ENCODE measurements around the gene TTR. TPM values are rescaled to one million over a fixed set of nuclear protein-coding genes. Genes with fewer than 3 reads are reported as not detected.
A peak's percentile ranks its signal among the peaks of the same experiment; 100 is the strongest.

Gene TTR
- not detected for total RNA-seq

- DNase-seq (no peak), ATAC-seq (no peak)
- POLR2A ChIA-PET: no interaction called here
- intact Hi-C loops (cut with DNase I, micrococcal nuclease): no loop called here
- H3K36me3 Mint-ChIP-seq (ENCODE audit: low read depth): no peaks in the 10 kb centered on the region
- no peaks in the 10 kb centered on the region for H3K4me1 Mint-ChIP-seq
- H3K27me3 Mint-ChIP-seq: no peaks in the 10 kb centered on the region
- no peak within 1 kb of the TSS for H3K27ac Mint-ChIP-seq
- CTCF ChIA-PET: interaction anchor here (1.4 kb wide), 1 partner anchor 133 kb away, joined by 3 read pairs; no protein-coding TSS in a partner anchor
- no peak within 1 kb of the TSS for H3K4me3 Mint-ChIP-seq
- no peaks in the 10 kb centered on the region for H3K9me3 Mint-ChIP-seq (ENCODE audit: low read depth)
These were observed at the start of gene TTR for GRCh38 chr18:31591628-31592027. TSS of gene TTR (plus strand) at chr18:31591877. CDS start at chr18:31591903, 26 bp downstream.

DNA sequence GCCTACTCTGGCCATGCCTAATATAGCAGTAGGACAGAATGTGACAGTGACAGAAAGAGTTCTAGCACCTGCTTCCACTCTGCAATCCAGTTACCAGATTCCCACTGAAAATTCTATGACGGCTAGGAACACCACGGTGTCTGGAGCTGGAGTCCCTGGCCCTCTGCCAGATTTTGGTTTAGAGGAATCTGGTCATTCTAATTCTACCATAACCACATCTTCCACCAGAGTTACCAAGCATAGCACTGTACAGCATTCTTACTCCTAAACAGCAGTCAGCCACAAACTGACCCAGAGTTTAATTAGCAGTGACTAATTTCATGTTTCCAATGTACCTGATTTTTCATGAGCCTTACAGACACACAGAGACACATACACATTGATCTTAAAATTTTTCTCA is 45.2 kb upstream of the TTR start:
- Mint-ChIP-seq H3K9me3 (ENCODE audit: low read depth) (no peaks in the 10 kb centered on the region), H3K4me3 (no peak overlapping the region), H3K36me3 (ENCODE audit: low read depth) (no peaks in the 10 kb centered on the region), H3K27me3 (no peaks in the 10 kb centered on the region), H3K4me1 (no peaks in the 10 kb centered on the region), H3K27ac (no peak overlapping the region)
- DNase-seq (no peak), ATAC-seq (no peak)
- ChIA-PET POLR2A (no interaction called here), CTCF (interaction anchor here (0.8 to 1.4 kb wide), 2 partner anchors 9 to 142 kb away, joined by 4 read pairs; no protein-coding TSS in a partner anchor)
- intact Hi-C loops (cut with DNase I, micrococcal nuclease): loop anchor here in 1 of 2 experiments (5.0 kb wide), 1 partner anchor 119 kb away; no protein-coding TSS in a partner anchor

DNA sequence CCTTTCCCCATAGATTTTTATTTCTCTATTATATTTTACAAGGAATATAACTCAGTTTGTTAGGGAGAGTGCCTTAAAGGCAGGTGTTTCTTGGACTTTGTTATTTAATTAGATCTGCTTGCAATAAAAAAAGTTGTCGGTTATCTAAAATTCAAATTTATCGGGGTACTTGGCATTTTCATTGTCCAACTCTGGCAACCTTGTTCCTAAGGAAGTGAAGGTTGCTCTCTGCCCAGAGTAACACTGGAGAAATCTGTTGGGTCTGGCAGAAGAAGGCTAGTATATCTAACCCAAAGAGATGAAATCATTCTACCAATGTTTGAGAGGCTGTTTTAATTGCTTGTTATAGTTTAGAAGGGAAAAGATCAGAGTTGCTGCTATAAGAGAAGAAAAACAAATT is 42.8 kb upstream of the TTR start:
- ChIA-PET POLR2A (no interaction called here), CTCF (interaction anchor here (1.0 to 1.2 kb wide), 2 partner anchors 174 to 176 kb away, joined by 3 to 7 read pairs; no protein-coding TSS in a partner anchor)
- Mint-ChIP-seq H3K4me1 (no peaks in the 10 kb centered on the region), H3K27me3 (no peaks in the 10 kb centered on the region), H3K4me3 (no peak overlapping the region), H3K36me3 (ENCODE audit: low read depth) (no peaks in the 10 kb centered on the region), H3K27ac (no peak overlapping the region), H3K9me3 (ENCODE audit: low read depth) (no peaks in the 10 kb centered on the region)
- DNase-seq (no peak), ATAC-seq (no peak)
- intact Hi-C loops (cut with DNase I, micrococcal nuclease): loop anchor here in 1 of 2 experiments (5.0 kb wide), 1 partner anchor 122 kb away; no protein-coding TSS in a partner anchor

DNA sequence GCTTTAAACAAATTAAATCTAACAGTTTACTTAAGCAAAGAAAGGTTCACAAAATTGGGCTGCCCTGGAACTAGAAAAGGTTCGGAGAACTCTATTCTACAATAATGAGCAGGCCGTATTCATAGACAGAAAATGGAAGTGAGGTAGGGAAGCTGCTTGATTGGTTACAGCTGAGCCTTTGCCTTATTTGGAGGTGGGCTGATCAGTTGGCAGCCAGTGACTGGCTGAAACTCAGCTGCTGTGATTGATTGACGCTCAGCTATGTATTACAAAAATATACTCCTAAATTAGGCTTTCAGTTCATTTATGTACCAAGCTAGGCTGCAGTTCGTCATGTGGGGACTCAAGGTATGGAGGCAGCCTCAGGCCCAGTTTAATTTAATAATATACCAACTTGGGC is 42.3 kb upstream of the TTR start:
- Mint-ChIP-seq H3K36me3 (ENCODE audit: low read depth) (no peaks in the 10 kb centered on the region), H3K27ac (no peak overlapping the region), H3K4me1 (no peaks in the 10 kb centered on the region), H3K9me3 (ENCODE audit: low read depth) (no peaks in the 10 kb centered on the region), H3K27me3 (peaks cover 2% of the 10 kb centered on the region), H3K4me3 (no peak overlapping the region)
- intact Hi-C loops (cut with DNase I, micrococcal nuclease): loop anchor here in 1 of 2 experiments (5.0 kb wide), 1 partner anchor 122 kb away; no protein-coding TSS in a partner anchor
- ATAC-seq: no peak
- CTCF ChIA-PET: interaction anchor here (1.0 to 1.2 kb wide), 2 partner anchors 173 to 176 kb away, joined by 3 to 7 read pairs; no protein-coding TSS in a partner anchor
- POLR2A ChIA-PET: no interaction called here
- DNase-seq: no peak

DNA sequence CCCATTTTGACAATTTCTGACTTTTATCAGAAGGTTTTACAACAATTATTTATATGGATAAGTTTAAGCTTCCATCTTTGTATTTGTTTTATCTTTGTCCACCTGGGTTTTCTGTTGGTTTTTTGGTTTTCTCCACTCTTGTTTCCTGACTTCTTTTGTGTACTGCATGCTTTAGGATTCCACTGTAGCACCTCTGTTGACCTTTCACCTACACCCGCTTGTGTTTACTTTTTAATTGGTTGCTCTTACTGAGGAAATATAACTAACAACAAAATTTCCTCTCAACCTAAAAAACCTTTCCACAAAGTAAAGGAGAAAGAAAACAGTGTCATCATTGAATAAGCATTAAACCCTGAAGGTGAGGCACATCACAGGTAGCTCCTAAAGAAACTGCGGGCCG is 39.8 kb upstream of the TTR start:
- DNase-seq: no peak
- Mint-ChIP-seq H3K27me3 (peaks cover 2% of the 10 kb centered on the region), H3K9me3 (ENCODE audit: low read depth) (no peaks in the 10 kb centered on the region), H3K36me3 (ENCODE audit: low read depth) (no peaks in the 10 kb centered on the region), H3K27ac (no peak overlapping the region), H3K4me1 (peaks cover 2% of the 10 kb centered on the region), H3K4me3 (no peak overlapping the region)
- no peak for ATAC-seq
- ChIA-PET CTCF (interaction anchor here (6.9 kb wide), 1 partner anchor 172 kb away, joined by 80 read pairs; no protein-coding TSS in a partner anchor), POLR2A (no interaction called here)
- intact Hi-C loops (cut with DNase I, micrococcal nuclease): loop anchor here in 1 of 2 experiments (10.0 kb wide), 1 partner anchor 557 kb away; no protein-coding TSS in a partner anchor

GRCh38 chr18:31553800-31554199 is 37.9 kb upstream of the TTR start:
- Mint-ChIP-seq H3K4me3 (no peak overlapping the region), H3K36me3 (ENCODE audit: low read depth) (no peaks in the 10 kb centered on the region), H3K27ac (no peak overlapping the region), H3K9me3 (ENCODE audit: low read depth) (no peaks in the 10 kb centered on the region), H3K4me1 (peaks cover 2% of the 10 kb centered on the region), H3K27me3 (peaks cover 2% of the 10 kb centered on the region)
- ChIA-PET CTCF (interaction anchor here (0.7 to 6.9 kb wide), 4 partner anchors 9 to 170 kb away, joined by 3 to 80 read pairs (median 7); no protein-coding TSS in a partner anchor), POLR2A (no interaction called here)
- ATAC-seq: no peak
- intact Hi-C loops (cut with DNase I, micrococcal nuclease): loop anchor here in 1 of 2 experiments (10.0 kb wide), 1 partner anchor 559 kb away; no protein-coding TSS in a partner anchor
- DNase-seq: no peak

GRCh38 chr18:31554776-31555175 is 36.9 kb upstream of the TTR start:
- intact Hi-C loops (cut with DNase I, micrococcal nuclease): loop anchor here in 1 of 2 experiments (5.0 to 10.0 kb wide), 2 partner anchors 188 to 560 kb away; no protein-coding TSS in a partner anchor
- Mint-ChIP-seq H3K4me3 (no peak overlapping the region), H3K27me3 (peaks cover 2% of the 10 kb centered on the region), H3K36me3 (ENCODE audit: low read depth) (no peaks in the 10 kb centered on the region), H3K4me1 (peaks cover 2% of the 10 kb centered on the region), H3K27ac (no peak overlapping the region), H3K9me3 (ENCODE audit: low read depth) (no peaks in the 10 kb centered on the region)
- POLR2A ChIA-PET: no interaction called here
- CTCF ChIA-PET: interaction anchor here (0.8 to 6.9 kb wide), 5 partner anchors 10 to 259 kb away, joined by 3 to 80 read pairs (median 5); no protein-coding TSS in a partner anchor
- DNase-seq: no peak
- no peak for ATAC-seq

- Mint-ChIP-seq H3K4me3 (no peak overlapping the region), H3K4me1 (peaks cover 2% of the 10 kb centered on the region), H3K27ac (no peak overlapping the region), H3K9me3 (ENCODE audit: low read depth) (no peaks in the 10 kb centered on the region), H3K27me3 (peaks cover 5% of the 10 kb centered on the region), H3K36me3 (ENCODE audit: low read depth) (no peaks in the 10 kb centered on the region)
- intact Hi-C loops (cut with DNase I, micrococcal nuclease): loop anchor here (1.0 to 10.0 kb wide), 6 partner anchors 166 to 561 kb away; no protein-coding TSS in a partner anchor
- CTCF ChIA-PET: interaction anchor here (0.5 to 6.9 kb wide), 19 partner anchors 10 to 429 kb away, joined by 3 to 80 read pairs (median 4); no protein-coding TSS in a partner anchor
- ATAC-seq (peak; percentile 61), DNase-seq (peak; percentile 56)
- POLR2A ChIA-PET: no interaction called here
These were observed 35.5 kb upstream of the TTR start for GRCh38 chr18:31555971-31556747.

DNA sequence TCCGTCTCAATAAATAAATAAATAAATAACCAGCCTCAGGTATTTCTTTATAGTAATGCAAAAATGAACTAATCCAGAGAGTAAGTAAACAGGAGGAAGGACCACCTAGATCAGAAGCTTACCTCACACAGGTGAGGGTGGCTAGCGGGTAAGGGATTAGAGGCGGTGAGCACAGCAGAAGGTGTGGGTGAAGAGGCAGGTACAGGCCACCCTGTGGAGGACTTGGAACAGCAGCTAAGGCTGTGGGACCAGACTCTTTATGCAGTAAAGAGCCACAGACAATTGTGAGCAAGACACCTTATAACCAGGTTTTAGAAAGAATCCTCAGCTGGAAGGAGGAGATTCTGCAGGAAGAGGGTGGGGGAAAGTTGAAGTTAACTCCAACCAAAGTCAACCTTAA is 34.2 kb upstream of the TTR start:
- no peak for ATAC-seq
- intact Hi-C loops (cut with DNase I, micrococcal nuclease): loop anchor here in 1 of 2 experiments (2.0 to 10.0 kb wide), 3 partner anchors 185 to 563 kb away; no protein-coding TSS in a partner anchor
- peak; percentile 11 for DNase-seq
- CTCF ChIA-PET: interaction anchor here (0.7 to 6.9 kb wide), 5 partner anchors 159 to 261 kb away, joined by 3 to 80 read pairs (median 4); no protein-coding TSS in a partner anchor
- Mint-ChIP-seq H3K4me1 (peaks cover 2% of the 10 kb centered on the region), H3K27ac (no peak overlapping the region), H3K36me3 (ENCODE audit: low read depth) (no peaks in the 10 kb centered on the region), H3K9me3 (ENCODE audit: low read depth) (no peaks in the 10 kb centered on the region), H3K27me3 (peaks cover 6% of the 10 kb centered on the region), H3K4me3 (no peak overlapping the region)
- POLR2A ChIA-PET: no interaction called here

- DNase-seq: no peak
- Mint-ChIP-seq H3K36me3 (ENCODE audit: low read depth) (no peaks in the 10 kb centered on the region), H3K27me3 (peaks cover 6% of the 10 kb centered on the region), H3K27ac (no peak overlapping the region), H3K9me3 (ENCODE audit: low read depth) (no peaks in the 10 kb centered on the region), H3K4me1 (peaks cover 2% of the 10 kb centered on the region), H3K4me3 (no peak overlapping the region)
- ATAC-seq: no peak
- intact Hi-C loops (cut with DNase I, micrococcal nuclease): loop anchor here in 1 of 2 experiments (5.0 to 10.0 kb wide), 2 partner anchors 184 to 564 kb away; no protein-coding TSS in a partner anchor
- ChIA-PET POLR2A (no interaction called here), CTCF (interaction anchor here (6.9 kb wide), 1 partner anchor 166 kb away, joined by 80 read pairs; no protein-coding TSS in a partner anchor)
These were observed 33.1 kb upstream of the TTR start for GRCh38 chr18:31558567-31558966.

- ATAC-seq: no peak
- POLR2A ChIA-PET: no interaction called here
These were observed 29.0 kb upstream of the TTR start for GRCh38 chr18:31562726-31563125.

More at GRCh38 chr18:31562726-31563125, 29.0 kb upstream of the TTR start:
- Mint-ChIP-seq H3K4me1 (no peaks in the 10 kb centered on the region), H3K27ac (no peak overlapping the region), H3K27me3 (peaks cover 6% of the 10 kb centered on the region), H3K9me3 (ENCODE audit: low read depth) (no peaks in the 10 kb centered on the region), H3K36me3 (ENCODE audit: low read depth) (no peaks in the 10 kb centered on the region), H3K4me3 (no peak overlapping the region)
- intact Hi-C loops (cut with DNase I, micrococcal nuclease): no loop called here
- CTCF ChIA-PET: interaction anchor here (0.7 to 1.4 kb wide), 5 partner anchors 9 to 705 kb away, joined by 3 to 11 read pairs (median 3); no protein-coding TSS in a partner anchor
- no peak for DNase-seq

Measured in activated CD4-positive, alpha-beta T cell treated with anti-CD3 and anti-CD28 coated beads for 36 hours (primary cell).